HepG2 (cell line): ENCODE data around the gene PPP1R13B. TPM values are rescaled to one million over a fixed set of nuclear protein-coding genes. Genes with fewer than 3 reads are reported as not detected.
A peak's percentile ranks its signal among the peaks of the same experiment; 100 is the strongest.

Source experiments
- ATAC-seq: fragments of 200-7000 bp; cut with Tn5 transposase; 3 replicates; pipeline ENCODE4 v1.9.1; 2020; ENCODE audit warnings: mild to moderate bottlenecking, moderate library complexity
- BruUV-seq: library from RNA; stranded (reverse); fragments of 400-500 nt; replicated peaks from 2 replicates; lab custom pipeline; 2021; lab: Mats Ljungman, UMichigan
- CTCF ChIA-PET: fragments of 300-600 bp; formaldehyde crosslinking; extraction: SDS; loops from one replicate; lab custom pipeline; 2021; ENCODE audit warnings: low total read pairs, inconsistent platforms, low intra/inter-chr PET ratio; lab: Yijun Ruan, JAX
- POLR2A ChIA-PET: fragments of 350-600 bp; sonication (Branson Sonifier 250); formaldehyde crosslinking; loops from one replicate; lab custom pipeline; 2020; ENCODE audit warnings: antibody characterized with exemption, inconsistent platforms; lab: Yijun Ruan, JAX
- DNase-seq: peaks from one replicate; pipeline ENCODE4 v3.0.0-alpha.2; 2015; ENCODE audit warnings: low spot score
- FAIRE-seq: peaks from 3 replicates; lab custom pipeline; 2011; peaks lifted over from hg19 to GRCh38; lab: Jason Lieb, UNC
- H2AFZ ChIP-seq: one replicate; pipeline ENCODE4 v1.6.1; 2011; ENCODE audit warnings: low read length, inconsistent platforms
- H3K27ac ChIP-seq: fragments of 300-600 bp; 3 replicates; pipeline ENCODE4 v1.8.0; 2011; ENCODE audit warnings: mixed run types, mild to moderate bottlenecking, mixed read lengths, low read length, inconsistent platforms; ENCODE audit not compliant: insufficient read depth; ENCODE audit errors: extremely low read length
- H3K27me3 ChIP-seq, 2 experiments: fragments of 200-600 bp in 1 of 2; 2 replicates in 1 of 2; 3 replicates in 1 of 2; pipeline versions ENCODE4 v1.6.0 to v1.8.0; 2011; ENCODE audit warnings: low read length in 2 of 2, mild to moderate bottlenecking in 2 of 2, moderate library complexity in 2 of 2, inconsistent platforms in 1 of 2; ENCODE audit not compliant: insufficient read depth in 2 of 2, control insufficient read depth in 1 of 2
- H3K36me3 ChIP-seq, 2 experiments: fragments of 200-600 bp in 1 of 2; replicated peaks in 1 of 2; 2 replicates in 1 of 2; 3 replicates in 1 of 2; pipeline versions ENCODE4 v1.5.1 to v1.8.0; 2011; ENCODE audit warnings: low read length in 2 of 2, inconsistent platforms in 1 of 2; ENCODE audit not compliant: insufficient read depth in 2 of 2, control insufficient read depth in 1 of 2
- H3K4me1 ChIP-seq: 2 replicates; pipeline ENCODE4 v1.5.1; 2012; ENCODE audit warnings: low read length, inconsistent platforms; ENCODE audit not compliant: insufficient read depth
- H3K4me2 ChIP-seq: 2 replicates; pipeline ENCODE4 v1.6.0; 2011; ENCODE audit warnings: low read depth, low read length, inconsistent platforms
- H3K4me3 ChIP-seq, 3 experiments: fragments of 200-600 bp in 1 of 3; sonication (generic), shearing (Covaris generic) in 1 of 3; replicated peaks in 1 of 3; 2 replicates each; pipeline ENCODE4 v1.5.1; 2011 to 2016; ENCODE audit warnings: low read length in 3 of 3, inconsistent platforms in 2 of 3, low read depth in 2 of 3, mild to moderate bottlenecking in 2 of 3, control low read depth in 1 of 3, mixed read lengths in 1 of 3; ENCODE audit not compliant: insufficient read depth in 1 of 3
- H3K79me2 ChIP-seq: one replicate; pipeline ENCODE4 v1.6.1; 2011; ENCODE audit warnings: low read length, inconsistent platforms; ENCODE audit not compliant: insufficient read depth
- H3K9ac ChIP-seq: 2 replicates; pipeline ENCODE4 v1.6.0; 2011; ENCODE audit warnings: mild to moderate bottlenecking, low read depth, low read length, inconsistent platforms; ENCODE audit not compliant: insufficient read depth
- H3K9me3 ChIP-seq: 2 replicates; pipeline ENCODE4 v1.5.1; 2012; ENCODE audit warnings: mild to moderate bottlenecking, low read length
- H4K20me1 ChIP-seq: 2 replicates; pipeline ENCODE4 v1.6.0; 2011; ENCODE audit warnings: inconsistent platforms, mild to moderate bottlenecking, low read length, moderate library complexity; ENCODE audit not compliant: insufficient read depth
- BCL6 ChIP-seq: IDR thresholded peaks from 2 replicates; pipeline ENCODE4 v1.6.1; 2016; ENCODE audit warnings: missing genetic modification reagents, missing compliant biosample characterization
- FOXA3 ChIP-seq: IDR thresholded peaks from 2 replicates; pipeline ENCODE4 v1.6.1; 2016; ENCODE audit warnings: missing genetic modification reagents, missing compliant biosample characterization
- HNF4A ChIP-seq: sonication (generic); formaldehyde crosslinking; IDR thresholded peaks from 2 replicates; pipeline ENCODE4 v1.4.0; 2020; ENCODE audit warnings: missing genetic modification reagents
- PCBP2 ChIP-seq: fragments of 200-400 bp; formaldehyde crosslinking; optimal IDR thresholded peaks from 2 replicates; pipeline ENCODE3; 2018; ENCODE audit warnings: low read length, low read depth; ENCODE audit not compliant: poor library complexity, severe bottlenecking
- ZNF207 ChIP-seq: fragments of 450-650 bp; IDR thresholded peaks from 2 replicates; pipeline ENCODE4 v1.6.1; 2016; ENCODE audit warnings: antibody characterized with exemption, borderline replicate concordance
- ZNF263 ChIP-seq: sonication (generic); formaldehyde crosslinking; IDR thresholded peaks from 2 replicates; pipeline ENCODE4 v1.4.0; 2020; ENCODE audit warnings: missing genetic modification reagents
- ZNF331 ChIP-seq: sonication (generic); formaldehyde crosslinking; IDR thresholded peaks from 2 replicates; pipeline ENCODE4 v1.4.0; 2020; ENCODE audit warnings: missing genetic modification reagents
- ZNF484 ChIP-seq: sonication (generic); formaldehyde crosslinking; IDR thresholded peaks from 2 replicates; pipeline ENCODE4 v1.5.1; 2020; ENCODE audit warnings: mild to moderate bottlenecking, low read depth, missing genetic modification reagents, borderline replicate concordance
- ZNF672 ChIP-seq: sonication (generic); formaldehyde crosslinking; IDR thresholded peaks from 2 replicates; pipeline ENCODE4 v1.8.1; 2022; ENCODE audit warnings: missing genetic modification reagents
- WGBS: methylation state at CpG from one replicate; pipeline ENCODE4 v1.1.6; 2017; ENCODE audit warnings: low lambda C conversion rate; 5-methylcytosine and 5-hydroxymethylcytosine counted together
- in situ Hi-C: cut with HindIII; loops from 2 replicates; pipeline ENCODE4 v1.10.0; 2017; ENCODE audit warnings: low pct_unique_long_range_greater_than_20kb; ENCODE audit not compliant: extremely low pct_ligation_motif_present
- intact Hi-C: fragments of 100-400 bp; cut with micrococcal nuclease; formaldehyde crosslinking; loops from one replicate; pipeline ENCODE4 v1.10.0; 2022; ENCODE audit not compliant: unreplicated experiment
- polyA plus RNA-seq, 8 experiments: library from polyadenylated mRNA; depleted of rRNA in 3 of 8; stranded (reverse) in 7 of 8; unstranded in 1 of 8; fragments of >200 nt; fragmentation: Illumina TruSeq in 4 of 8; extraction: Trizol in 4 of 8; gene quantifications; 2 replicates each; pipeline versions ENCODE4 v1.2.1 to v1.2.3, GENCODE V29; 2011 to 2016; ENCODE audit warnings: low read depth in 4 of 8, missing spikeins in 1 of 8, mixed read lengths in 1 of 8; ENCODE audit not compliant: insufficient read depth in 1 of 8
- total RNA-seq, 5 experiments: library from RNA; depleted of rRNA; stranded (reverse); fragments of >200 nt; fragmentation: Illumina TruSeq; extraction: Trizol; gene quantifications; 2 replicates each; pipeline ENCODE4 v1.2.3, GENCODE V29; 2016; ENCODE audit warnings: low read depth in 1 of 5
- TF ChIP-seq, protein P1 (sequence below): sonication (generic); formaldehyde crosslinking; IDR thresholded peaks from 2 replicates; pipeline ENCODE4 v1.4.0; 2020; ENCODE audit warnings: missing genetic modification reagents, mild to moderate bottlenecking, borderline replicate concordance
- TF ChIP-seq, protein P2 (sequence below): sonication (generic); formaldehyde crosslinking; conservative IDR thresholded peaks from 2 replicates; pipeline ENCODE4 v1.4.0; 2020; ENCODE audit warnings: mild to moderate bottlenecking, missing genetic modification reagents, moderate library complexity

PPP1R13B gene
- total and polyA plus RNA-seq, 2 of the 13 experiments (the other 11 are each of a cell fraction or from before 2014, with no cell fraction given), result 4.6 to 9.4 TPM

DNA sequence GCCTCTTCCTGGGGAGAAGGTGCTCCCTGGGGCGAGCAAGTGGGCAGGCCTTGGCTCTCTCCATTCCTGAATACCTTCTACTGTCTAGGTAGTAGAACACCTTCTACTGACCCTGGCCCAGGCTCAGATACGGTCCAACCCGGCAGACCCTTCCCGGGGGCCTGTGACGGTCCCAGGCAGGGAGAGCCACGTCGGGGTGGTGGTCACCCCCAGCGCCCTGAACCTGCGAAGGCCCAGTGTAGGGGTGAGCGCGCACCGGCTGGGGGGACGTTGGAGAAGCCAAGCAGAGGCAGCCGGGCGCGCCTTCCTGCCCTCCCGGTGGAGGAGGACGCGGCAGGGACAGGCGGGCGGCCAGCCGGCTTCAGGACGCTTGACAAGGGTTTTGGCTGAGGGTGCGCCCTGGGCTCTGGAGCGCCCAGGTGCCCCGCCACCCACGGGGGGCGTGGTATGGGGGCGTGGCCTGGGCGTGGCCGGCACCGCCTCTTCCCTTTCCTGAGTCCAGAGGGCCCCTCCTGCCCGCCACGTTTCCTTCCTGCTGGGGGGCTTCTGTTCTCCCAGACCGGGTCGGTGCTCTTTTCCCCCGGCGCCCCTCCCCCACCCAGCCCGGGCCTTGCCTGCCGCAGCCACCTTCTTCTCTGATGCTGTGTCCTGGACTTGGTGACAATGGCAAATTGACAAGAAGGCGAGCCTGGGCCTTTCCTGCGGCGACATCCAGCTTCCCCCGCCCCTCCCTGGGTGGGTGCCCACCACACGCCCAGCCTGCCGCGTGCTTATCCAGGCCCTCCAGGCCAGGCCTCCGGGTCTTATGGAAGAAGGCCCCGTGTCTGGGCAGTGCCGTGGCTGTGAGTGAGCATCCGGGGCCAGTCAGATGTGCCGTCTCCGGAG is 24.5 kb upstream of the PPP1R13B start (continued):
- TF ChIP-seq FOXA3, result no peak

DNA sequence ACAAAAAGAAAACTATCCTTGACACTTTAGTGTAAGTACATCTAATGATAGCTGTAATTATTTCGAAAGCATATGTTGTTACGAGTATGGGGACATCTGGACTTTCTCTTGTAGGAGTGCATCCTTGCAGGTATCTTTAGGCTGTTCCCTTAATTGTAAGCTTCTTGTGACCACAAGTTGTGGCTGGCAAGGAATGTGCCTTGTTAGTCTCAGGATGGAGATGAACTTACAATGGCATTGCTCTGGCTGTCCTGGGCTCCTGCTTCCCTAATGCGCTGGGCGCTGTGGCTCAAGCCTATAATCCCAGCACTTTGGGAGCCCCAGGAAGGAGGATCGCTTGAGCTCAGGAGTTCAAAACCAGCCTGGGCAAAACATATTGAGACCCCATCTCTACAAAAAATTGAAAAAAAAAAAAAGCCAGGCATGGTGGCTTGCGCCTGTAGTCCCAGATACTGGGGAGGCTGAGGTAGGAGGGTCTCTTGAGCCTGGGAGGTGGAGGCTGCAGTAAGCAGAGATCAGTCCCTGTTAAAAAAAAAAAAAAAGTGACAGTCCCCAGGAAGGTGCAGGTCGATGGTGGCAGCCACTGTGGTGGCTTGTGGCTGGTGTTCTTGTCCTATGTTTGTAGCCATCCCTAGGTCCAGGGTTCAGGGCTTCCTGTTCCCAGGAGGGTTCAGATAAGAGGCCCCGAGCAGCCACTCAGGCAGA is 23.7 kb upstream of the PPP1R13B start:
- Histone ChIP-seq H3K4me1 (peaks cover 59% of the 10 kb centered on the region), H3K27ac (no peak overlapping the region), H3K9me3 (no peaks in the 10 kb centered on the region), H4K20me1 (no peaks in the 10 kb centered on the region), H3K4me2 (peak overlapping the region; percentile 24; the same call in 1 of the 2 replicates), H3K36me3 (peaks cover 0 to 1% of the 10 kb centered on the region in 2 experiments; a peak in 1 of 5 replicates), H3K27me3 (no peaks in the 10 kb centered on the region), H2AFZ (no peak overlapping the region), H3K9ac (no peak overlapping the region), H3K79me2 (no peaks in the 10 kb centered on the region), H3K4me3 (no peak overlapping the region)
- DNase-seq, result no peak
- ChIA-PET CTCF (no interaction called here), POLR2A (interaction anchor here (1.0 to 6.2 kb wide), 3 partner anchors 9 to 16 kb away, joined by 3 to 84 read pairs (median 3); no protein-coding TSS in a partner anchor)
- no peak; the same call in 2 of the 3 replicates for ATAC-seq
- in situ Hi-C loops (no loop called here), intact Hi-C loops (loop anchor here (1.0 kb wide), 1 partner anchor 20 kb away; no protein-coding TSS in a partner anchor)
- no peak for FAIRE-seq
- 85% methylated on average over 7 of the region's 8 CpGs for WGBS
- no TSS peak for BruUV-seq
- peak; percentile 99; the same call in 1 of the 2 replicates for TF ChIP-seq ZNF484 (CRISPR knock-in tag)
- TF ChIP-seq PCBP2, result no peak
- TF ChIP-seq, protein P1, sequence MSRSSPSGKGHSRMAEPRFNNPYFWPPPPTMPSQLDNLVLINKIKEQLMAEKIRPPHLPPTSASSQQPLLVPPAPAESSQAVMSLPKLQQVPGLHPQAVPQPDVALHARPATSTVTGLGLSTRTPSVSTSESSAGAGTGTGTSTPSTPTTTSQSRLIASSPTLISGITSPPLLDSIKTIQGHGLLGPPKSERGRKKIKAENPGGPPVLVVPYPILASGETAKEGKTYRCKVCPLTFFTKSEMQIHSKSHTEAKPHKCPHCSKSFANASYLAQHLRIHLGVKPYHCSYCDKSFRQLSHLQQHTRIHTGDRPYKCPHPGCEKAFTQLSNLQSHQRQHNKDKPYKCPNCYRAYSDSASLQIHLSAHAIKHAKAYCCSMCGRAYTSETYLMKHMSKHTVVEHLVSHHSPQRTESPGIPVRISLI (CRISPR knock-in tag), result peak; percentile 50; the same call in 1 of the 2 replicates
- TF ChIP-seq, protein P2, sequence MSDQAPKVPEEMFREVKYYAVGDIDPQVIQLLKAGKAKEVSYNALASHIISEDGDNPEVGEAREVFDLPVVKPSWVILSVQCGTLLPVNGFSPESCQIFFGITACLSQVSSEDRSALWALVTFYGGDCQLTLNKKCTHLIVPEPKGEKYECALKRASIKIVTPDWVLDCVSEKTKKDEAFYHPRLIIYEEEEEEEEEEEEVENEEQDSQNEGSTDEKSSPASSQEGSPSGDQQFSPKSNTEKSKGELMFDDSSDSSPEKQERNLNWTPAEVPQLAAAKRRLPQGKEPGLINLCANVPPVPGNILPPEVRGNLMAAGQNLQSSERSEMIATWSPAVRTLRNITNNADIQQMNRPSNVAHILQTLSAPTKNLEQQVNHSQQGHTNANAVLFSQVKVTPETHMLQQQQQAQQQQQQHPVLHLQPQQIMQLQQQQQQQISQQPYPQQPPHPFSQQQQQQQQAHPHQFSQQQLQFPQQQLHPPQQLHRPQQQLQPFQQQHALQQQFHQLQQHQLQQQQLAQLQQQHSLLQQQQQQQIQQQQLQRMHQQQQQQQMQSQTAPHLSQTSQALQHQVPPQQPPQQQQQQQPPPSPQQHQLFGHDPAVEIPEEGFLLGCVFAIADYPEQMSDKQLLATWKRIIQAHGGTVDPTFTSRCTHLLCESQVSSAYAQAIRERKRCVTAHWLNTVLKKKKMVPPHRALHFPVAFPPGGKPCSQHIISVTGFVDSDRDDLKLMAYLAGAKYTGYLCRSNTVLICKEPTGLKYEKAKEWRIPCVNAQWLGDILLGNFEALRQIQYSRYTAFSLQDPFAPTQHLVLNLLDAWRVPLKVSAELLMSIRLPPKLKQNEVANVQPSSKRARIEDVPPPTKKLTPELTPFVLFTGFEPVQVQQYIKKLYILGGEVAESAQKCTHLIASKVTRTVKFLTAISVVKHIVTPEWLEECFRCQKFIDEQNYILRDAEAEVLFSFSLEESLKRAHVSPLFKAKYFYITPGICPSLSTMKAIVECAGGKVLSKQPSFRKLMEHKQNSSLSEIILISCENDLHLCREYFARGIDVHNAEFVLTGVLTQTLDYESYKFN, result peak; percentile 19; the same call in 1 of the 2 replicates
- peak; percentile 49; the same call in 1 of the 2 replicates for TF ChIP-seq ZNF331 (CRISPR knock-in tag)
- no peak for TF ChIP-seq BCL6
- TF ChIP-seq ZNF672 (CRISPR knock-in tag), result no peak
- TF ChIP-seq ZNF263 (CRISPR knock-in tag), result peak; percentile 86; the same call in 1 of the 2 replicates
- peak; percentile 45 for TF ChIP-seq HNF4A (CRISPR knock-in tag)
- no peak for TF ChIP-seq ZNF207
